Neural progenitor cell (in vitro differentiated cells): ENCODE data around the gene KPNB1. TPM values are rescaled to one million over a fixed set of nuclear protein-coding genes. Genes with fewer than 3 reads are reported as not detected.

ENCODE experiments used
- DNase-seq: peaks from one replicate; pipeline ENCODE4 v3.0.0-alpha.2; 2016; ENCODE audit warnings: low spot score
- H2AFZ ChIP-seq: fragments of 200-600 bp; sonication (generic); replicated peaks from 2 replicates; pipeline ENCODE4 v1.6.1; 2016; ENCODE audit warnings: antibody characterized with exemption
- H3F3A ChIP-seq: fragments of 200-600 bp; sonication (generic); 2 replicates; pipeline ENCODE4 v1.6.1; 2016; ENCODE audit warnings: antibody characterized with exemption, low read depth
- H3K27ac ChIP-seq: fragments of 200-600 bp; sonication (generic); 2 replicates; pipeline ENCODE4 v1.5.1; 2016; ENCODE audit warnings: mild to moderate bottlenecking
- H3K27me3 ChIP-seq: fragments of 200-600 bp; sonication (generic); 2 replicates; pipeline ENCODE4 v1.6.1; 2016; ENCODE audit warnings: mild to moderate bottlenecking, moderate library complexity
- H3K36me3 ChIP-seq: fragments of 200-600 bp; sonication (generic); 2 replicates; pipeline ENCODE4 v1.5.1; 2016
- H3K4me1 ChIP-seq: fragments of 200-600 bp; sonication (generic); 2 replicates; pipeline ENCODE4 v1.6.1; 2016; ENCODE audit warnings: mixed run types
- H3K4me2 ChIP-seq: fragments of 200-600 bp; sonication (generic); 2 replicates; pipeline ENCODE4 v1.6.1; 2016
- H3K4me3 ChIP-seq: fragments of 200-600 bp; sonication (generic); 2 replicates; pipeline ENCODE4 v1.5.1; 2016
- H3K79me2 ChIP-seq: fragments of 200-600 bp; sonication (generic); 2 replicates; pipeline ENCODE4 v1.6.1; 2016; ENCODE audit warnings: low read depth
- H3K9ac ChIP-seq: fragments of 200-600 bp; sonication (generic); 2 replicates; pipeline ENCODE4 v1.6.1; 2016
- H3K9me3 ChIP-seq: fragments of 200-600 bp; sonication (generic); 2 replicates; pipeline ENCODE4 v1.5.1; 2016; ENCODE audit warnings: low read depth
- H4K20me1 ChIP-seq: fragments of 200-600 bp; sonication (generic); 2 replicates; pipeline ENCODE4 v1.6.1; 2016; ENCODE audit warnings: low read depth
- H3K27ac Mint-ChIP-seq: 3 replicates; pipeline ENCODE4 v1.8.0; 2021; ENCODE audit warnings: mixed read lengths
- H3K27me3 Mint-ChIP-seq: 2 replicates; pipeline ENCODE4 v1.8.0; 2022; ENCODE audit warnings: low read depth, mild to moderate bottlenecking, inconsistent platforms, moderate library complexity, mixed read lengths; ENCODE audit not compliant: insufficient read depth
- H3K36me3 Mint-ChIP-seq: 3 replicates; pipeline ENCODE4 v1.8.0; 2021; ENCODE audit warnings: mixed read lengths
- H3K4me1 Mint-ChIP-seq: 3 replicates; pipeline ENCODE4 v1.8.0; 2021; ENCODE audit warnings: mixed read lengths
- H3K4me3 Mint-ChIP-seq: 3 replicates; pipeline ENCODE4 v1.8.0; 2021; ENCODE audit warnings: mild to moderate bottlenecking, moderate library complexity, mixed read lengths
- H3K9me3 Mint-ChIP-seq: 3 replicates; pipeline ENCODE4 v1.8.0; 2020; ENCODE audit warnings: mixed read lengths
- EZH2 ChIP-seq: fragments of 200-600 bp; sonication (generic); IDR thresholded peaks from 2 replicates; pipeline ENCODE4 v1.6.1; 2017; ENCODE audit warnings: antibody characterized with exemption, mild to moderate bottlenecking, moderate library complexity
- EZH2phosphoT487 ChIP-seq: fragments of 200-600 bp; sonication (generic); IDR thresholded peaks from 2 replicates; pipeline ENCODE4 v1.6.1; 2017; ENCODE audit warnings: antibody characterized with exemption
- total RNA-seq: library from RNA; depleted of rRNA; stranded (reverse); fragments of >200 nt; gene quantifications from 2 replicates; pipeline ENCODE4 v1.2.3, GENCODE V29; 2015; ENCODE audit warnings: low replicate concordance
- TF ChIP-seq, protein P1 (sequence below): fragments of 200-600 bp; sonication (generic); IDR thresholded peaks from 2 replicates; pipeline ENCODE4 v1.5.1; 2017; ENCODE audit warnings: antibody characterized with exemption, mild to moderate bottlenecking

The KPNB1 gene
- total RNA-seq, 1 donor from 2014 or later = 543 TPM

DNA sequence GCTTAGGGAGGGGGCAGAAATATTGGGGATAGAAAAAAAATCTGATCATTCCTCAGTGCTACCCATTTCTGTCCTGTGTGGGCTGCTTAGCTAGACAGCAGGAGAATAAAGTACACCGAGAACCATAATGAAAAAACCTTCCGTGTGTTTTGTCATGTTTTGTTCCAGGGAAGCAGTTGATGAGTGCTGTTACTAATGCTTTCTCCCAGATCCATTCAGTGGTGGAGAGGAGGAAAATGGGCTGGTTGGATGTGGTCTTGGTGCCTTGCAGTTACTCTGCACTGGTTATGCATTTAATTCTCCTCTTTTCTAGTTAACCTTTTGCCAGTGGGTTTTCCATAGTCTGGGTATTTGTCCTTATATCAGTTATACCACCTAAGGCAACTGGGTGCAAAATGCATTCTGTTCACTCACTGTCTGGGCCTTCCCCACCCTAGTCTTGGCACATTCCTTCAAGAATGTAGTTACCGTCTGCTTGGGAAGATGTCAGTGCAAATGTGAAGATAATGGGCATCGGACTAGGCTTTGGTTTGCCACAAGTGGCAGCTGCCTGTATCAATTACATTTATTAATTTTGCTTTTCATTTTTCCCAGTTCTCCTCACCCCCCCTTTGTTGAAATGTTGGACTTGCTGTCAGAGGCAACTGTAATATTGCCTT lies 34.9 kb downstream of the KPNB1 start:
- peaks cover 51% of the 10 kb centered on the region for H4K20me1 ChIP-seq

DNA sequence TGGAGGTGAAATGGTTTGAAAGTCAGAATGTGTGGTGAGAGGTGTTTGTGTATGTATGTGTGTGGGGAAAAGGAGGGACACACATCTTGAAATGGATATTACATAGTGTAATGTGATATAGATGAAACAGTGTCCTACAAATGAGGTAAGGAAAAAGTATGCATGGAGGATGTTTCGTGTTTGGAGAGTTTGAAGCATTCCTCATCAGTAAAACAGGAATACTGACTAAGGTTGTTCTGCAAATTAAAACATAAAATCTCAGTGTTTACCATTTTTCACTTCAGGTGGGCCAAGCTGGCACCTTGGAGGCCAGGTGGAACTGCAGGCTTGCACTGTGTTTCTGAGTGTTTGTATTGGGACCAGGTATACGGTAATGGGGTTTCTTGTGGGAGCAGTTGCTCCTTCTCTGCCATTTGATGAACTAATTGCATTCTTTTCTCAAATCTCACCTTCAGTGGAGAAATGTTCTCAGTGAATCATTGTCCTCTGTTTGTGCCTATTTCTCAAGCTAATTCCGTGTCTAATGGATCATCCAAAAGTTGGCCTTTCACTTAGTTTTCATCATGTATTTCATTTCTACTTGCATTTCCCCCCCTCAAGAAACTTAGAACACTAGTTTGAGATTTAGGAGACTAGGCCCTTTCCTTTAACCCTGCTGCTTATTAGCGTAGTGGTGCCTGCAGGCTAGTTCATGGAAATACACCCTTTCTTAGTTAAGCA lies 36.0 kb downstream of the KPNB1 start:
- H3K4me2 ChIP-seq = no peak overlapping the region
- H3K27me3 ChIP-seq = no peaks in the 10 kb centered on the region
- no peak overlapping the region for H3K27ac Mint-ChIP-seq
- H2AFZ ChIP-seq = no peak overlapping the region
- no peaks in the 10 kb centered on the region for H3K9me3 ChIP-seq
- TF ChIP-seq EZH2phosphoT487 (no peak), EZH2 (no peak)
- TF ChIP-seq, protein P1, sequence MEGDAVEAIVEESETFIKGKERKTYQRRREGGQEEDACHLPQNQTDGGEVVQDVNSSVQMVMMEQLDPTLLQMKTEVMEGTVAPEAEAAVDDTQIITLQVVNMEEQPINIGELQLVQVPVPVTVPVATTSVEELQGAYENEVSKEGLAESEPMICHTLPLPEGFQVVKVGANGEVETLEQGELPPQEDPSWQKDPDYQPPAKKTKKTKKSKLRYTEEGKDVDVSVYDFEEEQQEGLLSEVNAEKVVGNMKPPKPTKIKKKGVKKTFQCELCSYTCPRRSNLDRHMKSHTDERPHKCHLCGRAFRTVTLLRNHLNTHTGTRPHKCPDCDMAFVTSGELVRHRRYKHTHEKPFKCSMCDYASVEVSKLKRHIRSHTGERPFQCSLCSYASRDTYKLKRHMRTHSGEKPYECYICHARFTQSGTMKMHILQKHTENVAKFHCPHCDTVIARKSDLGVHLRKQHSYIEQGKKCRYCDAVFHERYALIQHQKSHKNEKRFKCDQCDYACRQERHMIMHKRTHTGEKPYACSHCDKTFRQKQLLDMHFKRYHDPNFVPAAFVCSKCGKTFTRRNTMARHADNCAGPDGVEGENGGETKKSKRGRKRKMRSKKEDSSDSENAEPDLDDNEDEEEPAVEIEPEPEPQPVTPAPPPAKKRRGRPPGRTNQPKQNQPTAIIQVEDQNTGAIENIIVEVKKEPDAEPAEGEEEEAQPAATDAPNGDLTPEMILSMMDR = no peak
- H3K27me3 Mint-ChIP-seq = peaks cover 2% of the 10 kb centered on the region
- H3K4me3 Mint-ChIP-seq = no peak overlapping the region
- peaks cover 11% of the 10 kb centered on the region for H3K36me3 ChIP-seq
- peaks cover 30% of the 10 kb centered on the region for H3K36me3 Mint-ChIP-seq
- H4K20me1 ChIP-seq = peaks cover 45% of the 10 kb centered on the region
- no peak overlapping the region for H3K9ac ChIP-seq
- peaks cover 15% of the 10 kb centered on the region for H3K4me1 ChIP-seq
- H3F3A ChIP-seq = peaks cover 73% of the 10 kb centered on the region
- no peaks in the 10 kb centered on the region for H3K79me2 ChIP-seq
- DNase-seq = no peak
- H3K9me3 Mint-ChIP-seq = no peaks in the 10 kb centered on the region
- H3K27ac ChIP-seq = no peak overlapping the region
- H3K4me3 ChIP-seq = no peak overlapping the region
- H3K4me1 Mint-ChIP-seq = peaks cover 11% of the 10 kb centered on the region

More for the DNA sequence above, 34.9 kb downstream of the KPNB1 start:
- Mint-ChIP-seq H3K4me1 (peaks cover 11% of the 10 kb centered on the region), H3K4me3 (no peak overlapping the region), H3K36me3 (peaks cover 38% of the 10 kb centered on the region), H3K27me3 (peaks cover 2% of the 10 kb centered on the region), H3K27ac (no peak overlapping the region), H3K9me3 (no peaks in the 10 kb centered on the region)
- Histone ChIP-seq H2AFZ (no peak overlapping the region), H3K9me3 (no peaks in the 10 kb centered on the region), H3K79me2 (no peaks in the 10 kb centered on the region), H3K27me3 (no peaks in the 10 kb centered on the region), H3F3A (peaks cover 83% of the 10 kb centered on the region), H3K4me2 (no peak overlapping the region), H3K36me3 (peaks cover 21% of the 10 kb centered on the region), H3K9ac (no peak overlapping the region), H3K27ac (no peak overlapping the region), H3K4me1 (peaks cover 15% of the 10 kb centered on the region), H3K4me3 (no peak overlapping the region)
- no peak for TF ChIP-seq EZH2phosphoT487
- DNase-seq = no peak

DNA sequence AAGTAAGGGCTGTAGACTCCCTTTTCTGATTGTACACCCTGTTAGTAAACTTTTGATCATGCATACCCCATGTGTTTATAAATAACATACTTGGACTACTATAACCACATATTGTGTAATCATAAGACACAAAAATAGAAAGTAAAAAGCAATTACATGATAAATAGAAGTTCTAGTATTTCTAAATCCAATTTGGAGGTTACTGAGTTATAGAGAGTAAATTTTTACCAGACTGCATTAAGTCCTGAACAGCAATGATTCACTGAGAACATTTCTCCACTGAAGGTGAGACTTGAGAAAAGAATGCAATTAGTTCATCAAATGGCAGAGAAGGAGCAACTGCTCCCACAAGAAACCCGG lies 36.5 kb downstream of the KPNB1 start:
- Mint-ChIP-seq H3K4me1 (peaks cover 12% of the 10 kb centered on the region), H3K4me3 (no peak overlapping the region), H3K9me3 (no peaks in the 10 kb centered on the region), H3K27ac (no peak overlapping the region), H3K27me3 (peaks cover 2% of the 10 kb centered on the region), H3K36me3 (peaks cover 28% of the 10 kb centered on the region)
- peak overlapping the region; percentile 65 for H3K27ac ChIP-seq
- H3K4me1 ChIP-seq = peaks cover 15% of the 10 kb centered on the region
- no peaks in the 10 kb centered on the region for H3K9me3 ChIP-seq
- H3F3A ChIP-seq = peaks cover 69% of the 10 kb centered on the region
- no peak overlapping the region for H3K4me2 ChIP-seq
- H3K36me3 ChIP-seq = peaks cover 8% of the 10 kb centered on the region
- H3K79me2 ChIP-seq = no peaks in the 10 kb centered on the region
- TF ChIP-seq, protein P1 = no peak
- TF ChIP-seq EZH2phosphoT487 (no peak), EZH2 (no peak)
- H3K4me3 ChIP-seq = no peak overlapping the region
- H2AFZ ChIP-seq = no peak overlapping the region
- no peak overlapping the region for H3K9ac ChIP-seq
- H4K20me1 ChIP-seq = peaks cover 39% of the 10 kb centered on the region
- no peak for DNase-seq
- no peaks in the 10 kb centered on the region for H3K27me3 ChIP-seq
